IPS-18c (cell line): ENCODE measurements around the gene HOMER2.
"Not testable (repeated sequence)": the region's sequence is repeated elsewhere in the genome, so short reads cannot be mapped to it uniquely, and the experiment has no call there.

Source experiments
- H3K4me3 ChIP-seq: 2 replicates; pipeline ENCODE4 v1.7.0; 2013; ENCODE audit warnings: low read depth, mild to moderate bottlenecking, low read length, moderate library complexity; ENCODE audit not compliant: insufficient read depth
- H3K9me3 ChIP-seq: one replicate; pipeline ENCODE4 v1.6.1; 2013; ENCODE audit warnings: mild to moderate bottlenecking, low read length, moderate library complexity; ENCODE audit not compliant: control insufficient read depth, insufficient read depth

HOMER2 gene

GRCh38 chr15:82952158-82953081 is at the start of gene HOMER2:
TSS of gene HOMER2 (minus strand) at chr15:82952720. CDS start at chr15:82952535, 185 bp downstream.
- Histone ChIP-seq H3K9me3 (no peaks in the 10 kb centered on the region), H3K4me3 (peak within 1 kb of the TSS; percentile 73)

DNA sequence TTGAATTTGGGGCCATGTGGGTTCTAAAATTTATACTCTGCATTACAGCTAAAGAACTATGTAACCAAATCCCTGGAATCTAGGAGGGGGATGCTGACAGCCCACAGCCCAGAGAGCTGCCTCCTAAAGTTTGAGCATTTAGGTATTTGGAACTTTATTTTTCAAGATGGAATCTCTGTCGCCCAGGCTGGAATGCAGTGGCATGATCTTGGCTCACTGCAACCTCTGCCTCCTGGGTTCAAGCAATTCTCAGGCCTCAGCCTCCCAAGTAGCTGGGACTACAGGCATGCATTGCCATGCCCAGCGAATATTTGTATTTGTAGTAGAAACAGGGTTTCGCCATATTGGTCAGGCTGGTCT is 48.1 kb upstream of the HOMER2 start:
- H3K4me3 ChIP-seq, H3K9me3 ChIP-seq: not testable (repeated sequence)

DNA sequence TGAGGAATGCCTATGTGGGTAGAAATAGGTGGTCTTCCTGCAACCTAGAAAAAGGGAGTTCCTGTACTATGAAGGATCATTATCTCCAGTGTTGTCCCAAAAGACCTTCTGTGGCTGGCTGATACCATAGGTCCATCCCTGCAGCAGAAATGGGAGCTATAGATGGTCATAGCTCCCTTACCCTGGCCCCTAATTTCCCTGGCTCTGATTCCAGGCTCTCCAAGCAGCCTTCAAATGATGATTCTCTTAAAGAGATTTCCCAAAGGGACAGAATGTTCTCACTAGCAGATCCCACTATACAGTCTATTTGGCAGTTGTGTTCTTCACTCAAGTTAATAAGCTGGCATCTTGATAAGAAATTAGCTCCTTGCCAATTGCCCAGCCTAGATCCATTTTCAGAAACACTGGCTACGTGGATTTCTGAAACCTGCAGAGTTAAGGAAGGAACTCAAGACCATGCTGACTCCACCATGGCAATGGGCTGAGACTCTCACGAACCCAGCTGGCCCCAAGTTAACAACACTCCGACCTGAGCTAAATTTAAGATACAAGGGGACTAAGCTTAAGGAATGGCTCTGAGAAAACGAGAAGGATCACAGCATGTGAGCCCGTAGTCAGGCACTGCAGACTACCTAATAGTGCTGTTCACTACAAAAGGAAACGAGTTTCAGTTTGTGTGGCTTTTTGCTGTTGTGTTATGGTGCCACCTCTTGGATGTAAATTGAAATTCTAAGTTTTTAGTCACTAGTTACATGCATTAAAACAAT is 47.6 kb upstream of the HOMER2 start:
- no peak overlapping the region for H3K4me3 ChIP-seq
- peaks cover 2% of the 10 kb centered on the region for H3K9me3 ChIP-seq

DNA sequence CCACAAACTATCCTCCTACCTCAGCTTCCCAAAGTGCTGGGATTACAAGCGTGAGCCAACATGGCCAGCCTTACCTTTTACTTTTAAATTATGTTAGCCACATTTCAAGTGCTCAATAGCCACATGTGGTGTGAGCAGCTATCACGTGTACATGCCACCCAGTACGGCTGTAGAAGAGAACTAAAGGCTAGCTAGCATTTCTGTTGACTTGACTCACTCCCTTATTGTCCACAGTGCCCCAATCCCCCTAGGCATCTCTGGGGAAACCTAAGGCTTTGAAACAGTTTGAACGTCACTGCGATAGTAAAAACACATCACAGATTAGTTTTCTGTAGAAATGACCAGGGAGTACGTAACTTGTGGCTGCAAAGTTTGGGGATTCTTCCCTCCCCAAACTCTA is 46.9 kb upstream of the HOMER2 start:
- Histone ChIP-seq H3K9me3 (peaks cover 2% of the 10 kb centered on the region), H3K4me3 (no peak overlapping the region)

GRCh38 chr15:82995938-82996337 is 43.4 kb upstream of the HOMER2 start:
- Histone ChIP-seq H3K9me3 (peaks cover 2% of the 10 kb centered on the region), H3K4me3 (no peak overlapping the region)

- H3K4me3 ChIP-seq, result no peak overlapping the region
These were observed 42.6 kb upstream of the HOMER2 start for GRCh38 chr15:82995076-82995475.

GRCh38 chr15:82993144-82993543 is 40.6 kb upstream of the HOMER2 start:
- Histone ChIP-seq H3K4me3 (no peak overlapping the region), H3K9me3 (peaks cover 2% of the 10 kb centered on the region)

More at GRCh38 chr15:82995076-82995475, 42.6 kb upstream of the HOMER2 start:
- H3K9me3 ChIP-seq, result peaks cover 2% of the 10 kb centered on the region

- H3K4me3 ChIP-seq, result no peak overlapping the region
These were observed 40.0 kb upstream of the HOMER2 start for GRCh38 chr15:82992436-82992998.

DNA sequence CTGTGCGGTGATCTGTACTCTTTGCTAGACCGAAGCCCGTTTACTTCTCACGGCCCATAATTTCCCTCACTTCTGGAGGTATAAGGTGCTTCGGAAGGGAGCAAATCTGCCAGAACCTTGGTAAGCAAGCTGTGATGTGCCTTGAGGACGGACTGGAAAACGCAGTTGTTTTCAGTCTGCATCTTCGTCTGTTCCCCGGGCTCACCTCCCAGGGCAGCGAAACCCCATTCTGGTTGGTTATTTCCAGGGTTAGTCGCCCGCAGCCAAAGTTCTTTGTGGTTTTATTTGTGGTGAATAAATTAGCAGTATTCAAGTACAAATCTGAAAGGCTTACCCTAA is 33.9 kb upstream of the HOMER2 start:
- H3K9me3 ChIP-seq, result no peaks in the 10 kb centered on the region
- H3K4me3 ChIP-seq, result peak overlapping the region; percentile 93

More at GRCh38 chr15:82992436-82992998, 40.0 kb upstream of the HOMER2 start:
- no peaks in the 10 kb centered on the region for H3K9me3 ChIP-seq

DNA sequence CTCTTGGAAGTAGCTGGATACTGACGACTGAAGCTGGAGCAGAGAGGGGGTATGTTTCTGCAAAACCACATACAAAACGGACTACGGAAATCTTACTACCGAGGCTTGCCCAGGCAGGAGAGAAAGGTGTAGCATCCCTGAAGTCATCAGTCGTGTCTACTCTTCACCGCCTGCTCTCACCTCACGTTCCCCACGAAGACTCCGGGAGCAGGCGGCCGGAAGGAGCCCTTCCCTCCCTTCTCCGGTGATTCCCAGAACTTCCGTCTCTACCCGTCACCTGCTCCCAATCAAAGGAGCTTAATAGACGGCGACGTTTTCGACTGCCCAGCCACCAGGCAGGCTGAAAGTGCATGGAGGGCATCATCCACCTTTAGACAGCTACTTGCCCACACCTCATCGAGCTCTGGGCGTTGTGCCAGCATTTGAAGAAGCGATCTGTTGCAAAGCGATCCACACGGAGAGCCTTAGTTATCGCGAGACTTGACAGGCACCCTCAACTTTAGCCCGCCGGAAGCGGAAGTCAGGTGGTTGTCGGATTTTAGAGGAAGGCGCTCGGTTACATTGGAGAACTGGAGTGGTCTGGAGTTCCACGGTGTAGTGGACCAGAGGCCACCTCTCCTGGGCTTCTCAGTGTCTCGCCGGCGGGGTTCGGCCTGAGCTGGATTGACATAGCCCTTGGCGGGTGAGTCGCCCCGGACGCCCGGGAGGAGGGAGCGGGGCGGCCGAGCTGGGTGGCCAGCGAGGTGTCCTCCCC is 33.3 kb upstream of the HOMER2 start, which contains the start of gene RAMAC:
Gene RAMAC, plus strand, starts transcription at position 523 of the 754 bp plus-strand sequence. CDS start 2,809 bp downstream, outside the sequence.
- H3K4me3 ChIP-seq, result peak within 1 kb of the TSS; percentile 93
- no peaks in the 10 kb centered on the region for H3K9me3 ChIP-seq

GRCh38 chr15:82980981-82981380 is 28.5 kb upstream of the HOMER2 start:
- H3K4me3 ChIP-seq, result no peak overlapping the region
- no peaks in the 10 kb centered on the region for H3K9me3 ChIP-seq

DNA sequence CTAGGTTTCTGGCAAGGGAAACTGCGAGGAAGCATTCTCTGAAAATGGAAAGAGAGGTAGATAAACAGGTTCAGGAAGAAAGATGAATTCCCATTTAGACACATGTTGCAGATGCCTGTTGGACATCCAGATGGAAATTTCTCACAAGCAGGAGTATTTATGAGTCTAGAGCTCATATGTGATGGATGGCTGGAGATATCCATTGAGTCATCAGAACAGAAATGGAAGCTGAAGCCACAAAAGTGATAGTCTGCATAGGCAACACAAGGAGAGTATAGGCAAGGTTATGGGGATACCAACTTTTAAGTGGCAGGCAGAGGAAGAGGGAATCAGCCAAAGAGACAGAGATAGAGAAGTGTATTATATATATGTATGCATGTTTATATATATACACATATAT is 27.2 kb upstream of the HOMER2 start:
- Histone ChIP-seq H3K4me3 (no peak overlapping the region), H3K9me3 (no peaks in the 10 kb centered on the region)

- Histone ChIP-seq H3K9me3 (no peaks in the 10 kb centered on the region), H3K4me3 (no peak overlapping the region)
These were observed 25.9 kb upstream of the HOMER2 start for GRCh38 chr15:82978438-82978837.

- no peaks in the 10 kb centered on the region for H3K9me3 ChIP-seq
These were observed 24.6 kb upstream of the HOMER2 start for GRCh38 chr15:82977076-82977475.

DNA sequence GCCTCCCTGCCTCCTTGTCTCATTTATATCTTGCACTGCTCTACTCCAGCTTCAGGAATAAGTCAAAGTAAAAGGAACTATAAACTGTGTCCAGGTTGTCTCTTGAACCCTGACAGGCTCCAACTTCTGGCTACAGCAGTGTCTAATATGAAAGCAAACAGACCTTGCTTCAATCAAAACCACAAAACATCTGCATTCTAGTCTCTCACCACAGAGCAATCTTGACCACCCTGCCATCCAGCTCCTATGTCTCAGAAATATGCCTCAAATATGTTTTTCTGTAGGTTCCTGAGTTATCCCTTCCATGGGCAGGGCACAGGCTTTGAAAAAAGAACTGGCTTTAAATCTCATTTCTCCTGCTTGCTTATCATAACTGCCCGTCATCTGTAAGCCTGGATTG is 20.5 kb upstream of the HOMER2 start:
- no peak overlapping the region for H3K4me3 ChIP-seq
- H3K9me3 ChIP-seq, result no peaks in the 10 kb centered on the region

More at GRCh38 chr15:82977076-82977475, 24.6 kb upstream of the HOMER2 start:
- H3K4me3 ChIP-seq, result no peak overlapping the region

DNA sequence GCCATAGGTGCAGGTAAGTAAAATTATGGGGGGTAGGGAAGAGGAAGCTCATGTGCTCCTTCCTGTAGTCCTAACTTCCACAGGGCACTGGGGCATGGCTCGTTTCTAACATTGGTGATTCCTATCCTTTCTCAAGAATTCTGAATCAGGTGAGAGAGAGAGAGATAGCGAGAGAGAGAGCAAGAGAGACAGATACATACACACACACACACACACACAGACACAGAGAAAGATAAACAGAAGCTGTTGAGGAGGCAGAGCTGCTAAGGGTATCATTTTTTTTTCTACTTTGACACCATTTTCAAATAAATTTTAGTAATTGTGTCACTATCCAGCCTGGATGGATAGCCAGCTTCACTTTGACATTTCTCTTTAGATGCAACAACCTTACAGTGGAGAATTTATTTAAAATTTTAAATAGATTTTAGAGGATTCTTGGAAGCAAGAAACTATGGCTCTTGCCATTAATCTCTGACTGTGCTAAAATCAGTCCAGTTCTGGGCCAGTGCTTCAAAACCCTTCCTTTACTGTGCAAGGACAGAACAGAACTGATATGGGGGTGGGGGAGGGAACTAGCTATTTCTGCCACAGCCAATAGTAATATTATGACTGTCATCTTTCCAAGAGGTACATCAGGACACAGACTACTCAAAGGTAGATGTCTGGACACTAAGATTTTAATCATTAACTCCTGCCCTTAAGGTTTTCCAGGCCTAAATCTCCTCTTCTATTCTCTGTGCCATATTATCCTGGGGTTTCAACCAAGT is 18.9 kb upstream of the HOMER2 start:
- Histone ChIP-seq H3K4me3 (no peak overlapping the region), H3K9me3 (no peaks in the 10 kb centered on the region)
